Gastrocnemius medialis (tissue), 4 donors: ENCODE measurements around the gene RPRD1B. TPM values are rescaled to one million over a fixed set of nuclear protein-coding genes. Genes with fewer than 3 reads are reported as not detected.

Experiments used
- ATAC-seq, 2 donors: fragments of 150-250 bp; one replicate each; pipeline ENCODE4 v1.9.1; 2016
- DNase-seq, 2 donors: peaks; one replicate each; pipeline ENCODE4 v3.0.0-alpha.2; 2019
- H3K27ac ChIP-seq, 4 donors: fragments of 200-600 bp; sonication (generic); 1 replicate in 1 of 4; 2 replicates in 3 of 4; pipeline ENCODE4 v1.5.1; 2016 to 2018; ENCODE audit warnings: mild to moderate bottlenecking in 2 of 4, moderate library complexity in 1 of 4
- H3K27me3 ChIP-seq, 3 donors: fragments of 200-600 bp; sonication (generic) in 2 of 3; 1 replicate in 1 of 3; 2 replicates in 2 of 3; pipeline versions ENCODE4 v1.5.1 to v1.6.0; 2016 to 2019; ENCODE audit warnings: mild to moderate bottlenecking in 1 of 3, moderate library complexity in 1 of 3
- H3K36me3 ChIP-seq, 2 donors: fragments of 200-600 bp; sonication (generic) in 1 of 2; one replicate each; pipeline ENCODE4 v1.5.1; 2017 to 2018
- H3K4me1 ChIP-seq, 2 donors: fragments of 200-600 bp; sonication (generic) in 1 of 2; one replicate each; pipeline ENCODE4 v1.5.1; 2016 to 2017; ENCODE audit warnings: mild to moderate bottlenecking in 2 of 2
- H3K4me3 ChIP-seq, 4 donors: fragments of 200-600 bp; sonication (generic) in 3 of 4; 1 replicate in 1 of 4; 2 replicates in 3 of 4; pipeline ENCODE4 v1.5.1; 2016 to 2019; ENCODE audit warnings: mild to moderate bottlenecking in 2 of 4
- H3K9me3 ChIP-seq, 3 donors: fragments of 200-600 bp; sonication (generic) in 2 of 3; 1 replicate in 1 of 3; 2 replicates in 2 of 3; pipeline ENCODE4 v1.5.1; 2016 to 2019
- POLR2A ChIP-seq, 2 donors: fragments of 450-650 bp; IDR thresholded peaks; one replicate each; pipeline ENCODE4 v1.6.1; 2017; ENCODE audit warnings: antibody characterized with exemption in 2 of 2, mild to moderate bottlenecking in 2 of 2, moderate library complexity in 2 of 2
- in situ Hi-C, 4 donors: fragments of 200-750 bp; cut with MboI; loops; one replicate each; pipeline versions ENCODE4 v1.15.0 to v1.8.0; 2017; ENCODE audit warnings: low sequenced_read_pairs in 4 of 4
- intact Hi-C: fragments of 100-400 bp; cut with DNase I; formaldehyde crosslinking; loops from one replicate; pipeline ENCODE4 v1.15.1; 2023; ENCODE audit warnings: low total_unique reads
- total RNA-seq, 4 donors: library from RNA; depleted of rRNA; stranded (reverse); fragments of >200 nt; gene quantifications; one replicate each; pipeline versions ENCODE4 v1.1.0 to v1.2.3, GENCODE V29; 2016
- TF ChIP-seq, protein P1 (sequence below), 5 experiments: fragments of 450-650 bp in 3 of 5; fragments of 200-600 bp in 2 of 5; sonication (generic) in 2 of 5; IDR thresholded peaks in 4 of 5; conservative IDR thresholded peaks in 1 of 5; 1 replicate in 4 of 5; 2 replicates in 1 of 5; pipeline ENCODE4 v1.5.1; 2016 to 2019; ENCODE audit warnings: antibody characterized with exemption in 5 of 5, mild to moderate bottlenecking in 3 of 5, moderate library complexity in 3 of 5

RPRD1B gene
- total RNA-seq, 4 donors from 2014 or later = 25.2 to 61.0 (median 40.6) TPM

DNA sequence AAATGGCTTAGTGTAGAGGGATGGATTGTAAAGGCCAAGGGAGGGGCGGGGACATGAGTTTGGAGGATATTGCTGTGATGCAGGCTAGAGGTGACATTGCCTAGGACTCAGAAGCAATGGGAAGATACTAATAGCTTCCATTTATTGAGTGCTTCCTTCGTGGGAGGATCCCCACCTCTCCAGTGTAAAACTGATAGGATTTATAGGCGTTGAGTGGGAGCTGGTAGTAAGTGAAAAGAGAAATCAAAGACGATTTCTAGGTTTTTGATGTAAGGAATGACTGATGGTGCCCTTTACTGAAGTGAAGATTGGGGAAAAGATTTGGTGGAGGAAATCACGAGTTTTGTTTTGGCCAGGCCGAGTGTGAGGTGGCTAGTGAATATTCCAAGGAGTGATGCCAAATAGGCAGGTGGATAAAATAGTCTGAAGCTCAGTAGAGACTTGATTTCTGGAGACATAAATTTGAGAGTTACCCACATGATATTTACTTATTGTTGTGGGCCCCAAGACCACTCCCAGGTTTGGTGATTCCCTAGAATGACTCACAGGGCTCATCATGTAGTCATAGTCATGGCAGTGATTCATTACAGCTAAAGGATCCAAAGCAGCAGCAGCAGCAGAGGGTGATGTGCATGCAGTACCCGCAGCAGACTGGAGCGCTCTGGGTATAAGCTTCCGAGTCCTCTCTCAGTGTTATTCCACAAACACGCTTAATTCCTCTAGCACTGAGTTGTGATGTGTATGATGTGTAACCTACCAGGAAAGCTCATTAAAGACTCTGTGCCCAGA is 10.2 kb downstream of the RPRD1B start:
- H3K9me3 ChIP-seq = no peaks in the 10 kb centered on the region
- H3K27ac ChIP-seq = peak overlapping the region; percentile 30 to 76 (median 64)
- ATAC-seq (peak; percentile 81 to 83), DNase-seq (peak in 1 of 2 donors; percentile 47)
- H3K4me3 ChIP-seq = no peak overlapping the region
- intact Hi-C loops = no loop called here
- H3K4me1 ChIP-seq = peaks cover 34 to 55% of the 10 kb centered on the region in 2 donors
- in situ Hi-C loops = loop anchor here in 1 of 4 donors (25.0 kb wide), 1 partner anchor 394 kb away; the partner anchor contains the start of gene SNHG17
- no peaks in the 10 kb centered on the region for H3K27me3 ChIP-seq
- peaks cover 0 to 48% of the 10 kb centered on the region in 2 donors for H3K36me3 ChIP-seq
- TF ChIP-seq POLR2A (IDR thresholded peaks at IDR 0.05) = peak in 1 of 2 donors; percentile 16
- TF ChIP-seq, protein P1, sequence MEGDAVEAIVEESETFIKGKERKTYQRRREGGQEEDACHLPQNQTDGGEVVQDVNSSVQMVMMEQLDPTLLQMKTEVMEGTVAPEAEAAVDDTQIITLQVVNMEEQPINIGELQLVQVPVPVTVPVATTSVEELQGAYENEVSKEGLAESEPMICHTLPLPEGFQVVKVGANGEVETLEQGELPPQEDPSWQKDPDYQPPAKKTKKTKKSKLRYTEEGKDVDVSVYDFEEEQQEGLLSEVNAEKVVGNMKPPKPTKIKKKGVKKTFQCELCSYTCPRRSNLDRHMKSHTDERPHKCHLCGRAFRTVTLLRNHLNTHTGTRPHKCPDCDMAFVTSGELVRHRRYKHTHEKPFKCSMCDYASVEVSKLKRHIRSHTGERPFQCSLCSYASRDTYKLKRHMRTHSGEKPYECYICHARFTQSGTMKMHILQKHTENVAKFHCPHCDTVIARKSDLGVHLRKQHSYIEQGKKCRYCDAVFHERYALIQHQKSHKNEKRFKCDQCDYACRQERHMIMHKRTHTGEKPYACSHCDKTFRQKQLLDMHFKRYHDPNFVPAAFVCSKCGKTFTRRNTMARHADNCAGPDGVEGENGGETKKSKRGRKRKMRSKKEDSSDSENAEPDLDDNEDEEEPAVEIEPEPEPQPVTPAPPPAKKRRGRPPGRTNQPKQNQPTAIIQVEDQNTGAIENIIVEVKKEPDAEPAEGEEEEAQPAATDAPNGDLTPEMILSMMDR (IDR thresholded peaks at IDR 0.05 in 4 of 5, conservative IDR thresholded peaks at IDR 0.05 in 1 of 5) = no peak

DNA sequence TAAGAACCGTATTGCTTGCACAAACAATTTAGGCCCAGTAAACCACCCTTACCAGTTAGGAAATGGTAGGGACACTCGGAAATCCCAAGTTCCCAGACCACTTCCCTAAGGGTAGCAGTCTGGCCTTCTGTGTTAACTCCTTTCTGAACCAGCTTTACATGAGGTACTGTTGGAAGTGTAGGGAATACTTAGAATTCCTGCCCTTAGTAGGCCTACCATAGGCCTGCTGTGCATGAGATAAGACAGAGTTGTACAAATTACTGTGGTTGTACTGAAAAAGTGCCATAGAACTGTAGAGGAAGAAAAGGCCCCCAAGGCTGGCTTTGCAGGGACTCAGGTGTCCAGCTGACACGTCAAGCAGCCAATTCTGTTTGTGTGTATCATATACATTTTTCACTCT is 11.1 kb downstream of the RPRD1B start:
- no peaks in the 10 kb centered on the region for H3K27me3 ChIP-seq
- intact Hi-C loops = no loop called here
- H3K36me3 ChIP-seq = peaks cover 0 to 46% of the 10 kb centered on the region in 2 donors
- in situ Hi-C loops = loop anchor here in 1 of 4 donors (25.0 kb wide), 1 partner anchor 393 kb away; the partner anchor contains the start of gene SNHG17
- H3K27ac ChIP-seq = peak overlapping the region in 3 of 4 donors; percentile 30 to 76 (median 72)
- H3K4me3 ChIP-seq = no peak overlapping the region
- H3K9me3 ChIP-seq = no peaks in the 10 kb centered on the region
- TF ChIP-seq, protein P1 (IDR thresholded peaks at IDR 0.05 in 4 of 5, conservative IDR thresholded peaks at IDR 0.05 in 1 of 5) = no peak
- TF ChIP-seq POLR2A (IDR thresholded peaks at IDR 0.05) = no peak
- ATAC-seq = no peak
- DNase-seq = no peak
- H3K4me1 ChIP-seq = peaks cover 42 to 59% of the 10 kb centered on the region in 2 donors

DNA sequence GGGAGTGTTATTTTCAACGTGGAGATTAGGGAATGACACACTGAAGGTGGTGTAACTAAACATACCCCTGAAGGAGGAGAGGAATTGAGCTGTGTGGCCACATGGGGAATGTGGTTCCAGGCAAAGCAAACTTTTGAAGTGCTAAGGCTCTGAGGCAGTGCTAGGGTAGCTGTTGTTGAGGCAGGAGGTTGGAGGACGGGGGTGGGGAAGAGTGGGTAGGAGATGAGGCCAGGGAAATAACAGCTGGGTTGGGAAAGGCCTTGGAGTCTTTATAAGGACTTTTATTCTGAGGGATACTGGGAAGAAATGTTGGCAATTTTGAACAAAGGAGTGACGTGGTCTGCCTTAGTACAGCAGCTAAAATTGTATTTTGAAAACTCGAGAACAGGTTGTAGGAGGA is 13.0 kb downstream of the RPRD1B start:
- peak overlapping the region; percentile 15 to 86 (median 77) for H3K27ac ChIP-seq
- TF ChIP-seq, protein P1 (IDR thresholded peaks at IDR 0.05 in 4 of 5, conservative IDR thresholded peaks at IDR 0.05 in 1 of 5) = no peak
- TF ChIP-seq POLR2A (IDR thresholded peaks at IDR 0.05) = no peak
- intact Hi-C loops = no loop called here
- ATAC-seq (no peak), DNase-seq (no peak)
- H3K36me3 ChIP-seq = peaks cover 0 to 28% of the 10 kb centered on the region in 2 donors
- H3K4me3 ChIP-seq = no peak overlapping the region
- no peaks in the 10 kb centered on the region for H3K27me3 ChIP-seq
- peaks cover 57 to 71% of the 10 kb centered on the region in 2 donors for H3K4me1 ChIP-seq
- in situ Hi-C loops = loop anchor here in 1 of 4 donors (25.0 kb wide), 1 partner anchor 391 kb away; the partner anchor contains the start of gene SNHG17
- no peaks in the 10 kb centered on the region for H3K9me3 ChIP-seq

DNA sequence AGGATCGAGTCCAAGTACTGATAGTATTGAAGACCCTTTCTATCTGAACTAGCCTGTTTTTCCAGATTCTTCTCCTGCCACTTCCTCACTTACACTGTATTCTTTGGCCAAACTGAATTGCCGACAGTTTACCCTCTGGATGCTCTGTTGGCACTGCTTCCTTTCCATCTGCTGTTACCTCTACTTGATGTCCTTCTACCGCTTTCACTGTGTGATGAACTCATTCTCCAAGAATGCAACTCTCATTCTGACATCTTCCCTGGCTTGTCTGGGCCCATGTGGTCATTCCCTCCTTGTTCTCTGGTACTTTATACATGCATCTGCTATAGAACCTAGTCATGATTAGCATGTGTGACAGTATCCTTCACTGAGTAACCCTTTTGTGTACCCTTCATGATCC is 16.3 kb downstream of the RPRD1B start:
- no peaks in the 10 kb centered on the region for H3K27me3 ChIP-seq
- in situ Hi-C loops = loop anchor here in 2 of 4 donors (5.0 to 25.0 kb wide), 4 partner anchors 165 to 388 kb away; partner anchors contain the start of genes LBP (in 1 of the 2) and SNHG17 (in 1 of the 2)
- TF ChIP-seq POLR2A (IDR thresholded peaks at IDR 0.05) = no peak
- TF ChIP-seq, protein P1 (IDR thresholded peaks at IDR 0.05 in 4 of 5, conservative IDR thresholded peaks at IDR 0.05 in 1 of 5) = no peak
- H3K27ac ChIP-seq = peak overlapping the region; percentile 69 to 86 (median 77)
- peaks cover 0 to 14% of the 10 kb centered on the region in 2 donors for H3K36me3 ChIP-seq
- H3K9me3 ChIP-seq = no peaks in the 10 kb centered on the region
- peaks cover 57 to 62% of the 10 kb centered on the region in 2 donors for H3K4me1 ChIP-seq
- H3K4me3 ChIP-seq = no peak overlapping the region
- intact Hi-C loops = loop anchor here (10.0 kb wide), 1 partner anchor 255 kb away; the partner anchor contains the start of gene BPI
- ATAC-seq = peak; percentile 51 to 90
- no peak for DNase-seq
